Hematopoietic multipotent progenitor cell treated with erythropoietin and hydrocortisone succinate and interleukin-3 and kit ligand, for 4 days (in vitro differentiated cells): ENCODE measurements around the gene PRIM2.
"Not testable (repeated sequence)": the region's sequence is repeated elsewhere in the genome, so short reads cannot be mapped to it uniquely, and the experiment has no call there.

Experiments
- DNase-seq: peaks from one replicate; pipeline ENCODE4 v3.0.0-alpha.2; 2015

PRIM2 gene

DNA sequence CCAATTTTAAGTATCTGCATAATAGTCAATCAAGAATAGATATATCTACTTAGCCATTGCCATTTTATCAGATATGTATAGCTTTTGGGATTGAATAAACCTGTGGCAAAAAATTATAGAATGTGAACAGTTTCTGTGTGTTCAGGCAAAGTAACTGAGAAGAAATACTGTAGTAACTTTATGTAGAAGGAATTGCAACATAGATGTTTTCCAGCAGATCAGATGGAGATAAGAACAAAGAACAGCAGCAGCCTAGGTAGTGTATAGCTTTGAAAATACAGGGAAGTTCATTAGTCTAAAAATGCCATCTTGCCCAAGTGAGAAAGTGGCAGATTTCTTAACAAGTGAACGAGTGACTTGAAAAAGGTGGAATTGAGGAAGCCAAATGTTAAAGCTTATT is 197.7 kb downstream of the PRIM2 start:
- not testable (repeated sequence) for DNase-seq

DNA sequence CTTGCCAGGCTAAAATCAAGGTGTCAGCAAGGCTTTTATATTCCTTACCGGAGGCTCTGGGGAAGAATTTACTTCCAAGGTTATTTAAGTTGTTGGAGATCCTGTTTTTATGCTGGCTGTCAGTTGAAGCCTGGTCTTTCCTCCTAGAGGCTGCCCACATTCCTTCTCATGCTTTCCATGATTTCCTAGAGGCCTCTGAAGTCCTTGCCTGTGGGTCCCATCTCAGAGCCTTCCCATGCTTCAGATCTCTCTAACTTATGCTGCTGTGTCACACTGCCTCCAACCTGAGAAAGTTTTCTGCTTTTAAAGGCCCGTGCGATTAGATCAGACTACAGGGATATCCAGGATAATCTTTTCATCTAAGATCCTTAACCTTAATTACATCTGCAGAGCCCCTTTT is 198.4 kb downstream of the PRIM2 start:
- not testable (repeated sequence) for DNase-seq

GRCh38 chr6:57516776-57517175 is 199.3 kb downstream of the PRIM2 start:
- DNase-seq, result not testable (repeated sequence)

- DNase-seq, result not testable (repeated sequence)
Observed at GRCh38 chr6:57519198-57519597, 201.8 kb downstream of the PRIM2 start.

- DNase-seq, result not testable (repeated sequence)
Observed at GRCh38 chr6:57521085-57521484, 203.7 kb downstream of the PRIM2 start.

- DNase-seq, result not testable (repeated sequence)
Observed at GRCh38 chr6:57523221-57523620, 205.8 kb downstream of the PRIM2 start.

DNA sequence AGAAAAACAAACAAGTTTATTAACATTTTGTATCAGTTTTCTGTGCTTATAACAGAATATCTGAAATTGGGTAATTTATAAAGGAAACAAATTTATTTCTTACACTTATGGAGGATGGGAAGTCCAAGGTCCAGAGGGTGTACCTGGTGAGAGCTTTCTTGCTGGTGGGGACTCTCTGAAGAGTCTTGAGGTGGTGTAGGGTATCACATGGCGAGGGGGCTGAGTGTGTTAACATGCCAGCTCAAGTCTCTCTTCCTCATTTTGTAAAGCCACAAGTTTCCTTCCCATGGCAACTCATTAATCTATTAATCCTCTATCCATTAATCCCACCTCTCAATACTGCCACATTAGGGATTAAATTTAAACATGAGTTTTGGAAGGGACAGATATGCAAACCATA is 212.3 kb downstream of the PRIM2 start:
- not testable (repeated sequence) for DNase-seq

GRCh38 chr6:57532660-57533059 is 215.2 kb downstream of the PRIM2 start:
- not testable (repeated sequence) for DNase-seq

DNA sequence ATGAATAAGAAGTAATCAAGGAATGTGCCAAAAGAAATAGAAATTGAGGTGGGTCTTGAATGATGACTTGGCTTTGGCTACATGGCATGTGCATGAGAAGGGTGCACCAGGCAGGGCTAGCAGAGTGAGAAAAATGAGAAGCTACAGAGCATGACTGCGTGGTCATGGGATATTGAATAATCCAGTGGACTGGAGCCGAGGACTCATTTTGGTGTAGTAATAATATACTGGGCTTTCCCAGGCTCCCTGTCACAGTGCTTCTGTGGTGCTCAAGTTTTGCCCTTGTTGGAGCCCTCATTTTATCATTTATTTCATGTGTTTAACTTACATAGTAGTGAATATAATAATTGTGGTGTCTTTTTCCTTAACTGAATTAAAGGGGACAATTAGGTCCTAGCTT is 217.7 kb downstream of the PRIM2 start:
- DNase-seq, result not testable (repeated sequence)

DNA sequence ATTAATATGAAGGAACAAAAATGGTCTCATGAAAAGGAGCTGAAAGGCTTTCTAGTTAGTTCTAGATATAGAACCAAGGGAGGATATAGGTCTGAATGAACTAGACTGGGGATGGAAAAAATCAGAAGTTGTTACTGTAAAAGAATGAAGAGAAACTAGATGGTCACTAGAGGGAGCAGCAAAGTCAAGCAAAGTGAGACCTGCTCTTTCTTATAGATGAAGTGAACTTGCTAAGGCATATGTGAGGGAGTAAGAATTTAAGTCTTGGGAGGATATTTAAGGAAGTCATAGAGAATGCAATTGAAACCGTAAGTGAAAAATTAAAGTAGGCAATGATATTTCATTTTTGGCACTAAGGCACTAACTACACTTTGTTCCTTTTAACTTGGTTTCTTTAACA is 218.6 kb downstream of the PRIM2 start:
- DNase-seq, result peak; percentile 71

- not testable (repeated sequence) for DNase-seq
Observed at GRCh38 chr6:57537916-57538315, 220.5 kb downstream of the PRIM2 start.

GRCh38 chr6:57551961-57552360 is 234.5 kb downstream of the PRIM2 start:
- DNase-seq, result not testable (repeated sequence)

DNA sequence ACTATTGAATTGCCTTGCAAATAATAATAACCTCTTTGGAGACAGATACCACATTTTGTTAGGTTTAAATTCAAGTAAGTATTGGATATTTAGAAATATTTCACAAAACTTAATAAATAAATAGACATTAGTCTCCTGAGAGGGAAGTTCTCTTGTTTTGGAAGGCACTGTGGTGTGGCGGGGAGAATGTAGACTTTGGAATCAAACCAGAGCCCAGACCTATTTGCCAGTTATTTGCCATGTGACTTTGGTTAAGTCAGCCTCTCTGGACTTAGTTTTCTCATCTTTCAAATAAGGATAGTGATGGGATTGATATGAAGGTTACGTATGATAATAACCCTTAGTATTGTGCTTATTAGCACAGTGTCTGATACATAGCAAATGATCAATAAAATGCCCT is 240.4 kb downstream of the PRIM2 start:
- DNase-seq, result not testable (repeated sequence)

DNA sequence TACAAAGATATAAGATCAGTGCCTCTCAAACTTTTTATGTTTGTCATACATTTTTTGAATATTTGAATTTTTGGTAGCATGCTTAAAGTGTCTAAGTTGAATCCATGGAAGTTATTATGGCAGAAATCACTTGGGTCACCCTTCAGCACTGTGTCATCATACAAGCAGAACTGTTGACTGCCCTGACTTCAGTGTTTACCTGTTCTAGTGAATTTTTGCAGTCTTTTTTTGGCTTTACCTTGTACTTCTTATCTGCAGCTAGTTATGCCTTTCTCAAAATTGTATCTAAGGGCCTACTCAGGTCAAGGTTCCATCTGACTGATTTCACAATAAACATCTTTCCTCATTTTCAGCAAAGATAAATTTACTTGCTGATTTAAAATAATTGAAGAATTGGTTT is 241.7 kb downstream of the PRIM2 start:
- not testable (repeated sequence) for DNase-seq

- not testable (repeated sequence) for DNase-seq
Observed at GRCh38 chr6:57562233-57562632, 244.8 kb downstream of the PRIM2 start.

GRCh38 chr6:57572119-57572518 is 254.7 kb downstream of the PRIM2 start:
- not testable (repeated sequence) for DNase-seq

DNA sequence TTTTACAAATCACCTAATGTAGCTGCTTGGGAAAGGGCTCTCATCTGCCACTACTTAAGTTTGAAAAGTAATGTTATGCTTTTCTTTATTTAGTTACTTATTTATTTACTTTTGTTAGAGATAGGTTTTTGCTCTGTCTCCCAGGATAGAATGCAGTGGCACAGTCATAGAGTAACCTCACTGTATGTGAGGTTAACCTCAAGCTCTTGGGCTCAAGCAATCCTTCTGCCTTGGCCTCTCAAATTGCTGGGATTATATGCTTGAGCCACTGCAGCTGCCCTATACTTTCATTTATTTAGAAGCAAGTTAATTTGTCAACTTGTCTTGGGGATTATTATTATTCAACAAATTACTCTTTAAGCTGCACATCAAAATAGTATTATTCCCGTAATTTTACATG is 255.4 kb downstream of the PRIM2 start:
- not testable (repeated sequence) for DNase-seq

GRCh38 chr6:57577023-57577422 is 259.6 kb downstream of the PRIM2 start:
- DNase-seq, result not testable (repeated sequence)

DNA sequence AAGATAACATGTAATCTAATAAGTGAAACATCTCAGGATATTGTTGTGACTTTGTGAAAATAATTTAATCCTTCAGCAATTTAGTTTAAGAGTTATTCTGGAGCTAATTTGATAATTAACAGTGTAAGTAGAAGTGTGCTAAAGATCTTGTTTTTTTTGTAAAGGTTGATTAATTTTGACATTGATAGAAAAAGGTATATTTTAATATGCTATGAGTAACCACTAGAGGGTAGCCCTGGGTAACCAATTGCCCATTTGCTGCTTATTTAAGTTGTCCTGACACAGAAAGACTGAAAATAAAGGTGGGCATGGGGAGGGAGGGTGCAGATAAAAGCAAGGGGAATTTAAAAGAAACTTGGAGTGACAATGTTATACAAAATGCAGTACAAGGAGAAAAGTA is 262.1 kb downstream of the PRIM2 start:
- peak; percentile 8 for DNase-seq

DNA sequence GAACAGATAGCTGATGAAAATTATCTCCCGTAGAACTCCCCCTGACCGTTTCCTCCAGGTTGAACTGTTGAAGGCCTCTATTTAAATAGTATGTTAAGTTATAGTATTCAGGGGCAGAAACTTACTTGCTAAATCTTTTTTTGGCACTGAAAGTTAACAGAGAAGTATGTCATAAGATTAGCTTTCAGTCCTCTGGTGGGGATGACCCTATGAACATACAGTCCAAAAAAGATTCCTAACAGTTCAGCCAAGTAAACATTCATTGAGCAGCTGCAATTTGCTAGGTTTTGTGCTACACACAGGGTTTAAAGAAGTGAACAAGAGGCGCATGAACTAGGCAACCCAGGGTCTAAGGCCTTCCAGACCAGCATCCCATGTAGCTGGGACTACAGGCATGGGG is 264.2 kb downstream of the PRIM2 start:
- not testable (repeated sequence) for DNase-seq

GRCh38 chr6:57601105-57601504 is 283.7 kb downstream of the PRIM2 start:
- not testable (repeated sequence) for DNase-seq

- DNase-seq, result not testable (repeated sequence)
Observed at GRCh38 chr6:57605303-57605702, 287.9 kb downstream of the PRIM2 start.

DNA sequence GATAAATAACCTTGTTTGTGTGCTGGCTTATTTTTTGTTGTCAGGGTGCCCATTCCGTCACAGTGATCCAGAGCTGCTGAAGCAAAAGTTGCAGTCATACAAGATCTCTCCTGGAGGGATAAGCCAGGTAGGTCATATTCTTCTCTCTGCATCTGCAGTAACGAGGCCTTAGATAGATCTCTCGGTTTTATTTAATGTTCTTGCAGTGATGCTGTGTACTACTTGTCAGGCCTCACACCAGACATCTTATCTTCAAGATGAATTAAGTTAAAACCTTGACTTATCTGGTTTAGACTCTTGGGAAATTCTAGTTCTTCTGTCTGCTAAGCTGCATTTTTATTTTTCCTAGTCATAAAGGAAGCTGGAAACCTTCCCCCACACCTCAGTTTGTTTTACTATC is 288.9 kb downstream of the PRIM2 start:
- not testable (repeated sequence) for DNase-seq

DNA sequence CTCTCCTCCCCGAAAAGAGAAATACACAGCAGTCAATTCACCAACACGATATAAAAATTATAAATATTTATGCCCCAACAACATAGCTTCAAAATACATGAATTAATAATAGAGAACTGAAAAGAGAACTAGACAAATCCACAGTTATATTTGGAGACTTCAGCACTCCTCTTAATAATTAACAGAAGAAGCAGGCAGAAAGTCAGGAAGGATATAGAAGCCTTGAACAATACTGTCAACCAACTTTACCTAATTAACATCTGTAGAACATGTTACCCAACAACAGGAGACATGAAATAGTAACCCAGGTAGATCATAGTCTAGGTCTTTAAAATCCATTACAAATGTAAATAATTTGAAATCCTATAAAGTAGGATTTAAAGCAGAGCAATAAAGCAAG is 293.2 kb downstream of the PRIM2 start:
- not testable (repeated sequence) for DNase-seq

DNA sequence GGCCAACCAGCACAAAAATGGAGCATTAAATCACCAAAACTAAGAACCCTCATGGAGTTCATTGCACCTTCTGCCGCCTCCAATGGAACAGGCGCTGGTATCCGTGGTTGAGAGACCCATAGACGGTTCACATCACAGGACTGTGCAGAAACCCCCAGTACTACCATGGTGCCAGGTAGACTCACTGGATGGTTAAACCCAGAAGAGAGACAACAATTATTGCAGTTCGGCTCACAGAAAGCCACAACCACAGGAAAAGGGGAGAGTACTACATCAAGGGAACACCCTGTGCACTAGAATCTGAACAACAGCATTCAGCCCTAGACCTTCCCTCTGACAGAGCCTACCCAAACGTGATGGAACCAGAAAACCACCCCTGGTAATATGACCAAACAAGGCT is 301.5 kb downstream of the PRIM2 start:
- DNase-seq, result not testable (repeated sequence)

GRCh38 chr6:57631773-57632172 is 314.3 kb downstream of the PRIM2 start:
- DNase-seq, result peak; percentile 18
